NT2/D1 (cell line): ENCODE results near the gene MPZ.

Experiments used
- SUZ12 ChIP-seq: IDR thresholded peaks from 2 replicates; pipeline ENCODE4 v1.6.1; 2011; ENCODE audit not compliant: insufficient read length, insufficient read depth; ENCODE audit errors: extremely low read depth
- YY1 ChIP-seq: IDR thresholded peaks from 2 replicates; pipeline ENCODE4 v1.6.1; 2011; ENCODE audit not compliant: insufficient read length, insufficient read depth
- ZNF274 ChIP-seq: IDR thresholded peaks from 2 replicates; pipeline ENCODE4 v1.6.1; 2011; ENCODE audit warnings: mild to moderate bottlenecking, low read depth, low read length

- TF ChIP-seq ZNF274 = no peak
- TF ChIP-seq YY1 = no peak
- TF ChIP-seq SUZ12 = no peak
These were observed at the start of gene MPZ for GRCh38 chr1:161309868-161310267.
